ENCODE data around the gene SLC35C1. TPM values are rescaled to one million over a fixed set of nuclear protein-coding genes. Genes with fewer than 3 reads are reported as not detected.

SLC35C1 gene
- total RNA-seq, 4 donors from 2014 or later, result 23.6 to 68.6 (median 28.2) TPM

DNA sequence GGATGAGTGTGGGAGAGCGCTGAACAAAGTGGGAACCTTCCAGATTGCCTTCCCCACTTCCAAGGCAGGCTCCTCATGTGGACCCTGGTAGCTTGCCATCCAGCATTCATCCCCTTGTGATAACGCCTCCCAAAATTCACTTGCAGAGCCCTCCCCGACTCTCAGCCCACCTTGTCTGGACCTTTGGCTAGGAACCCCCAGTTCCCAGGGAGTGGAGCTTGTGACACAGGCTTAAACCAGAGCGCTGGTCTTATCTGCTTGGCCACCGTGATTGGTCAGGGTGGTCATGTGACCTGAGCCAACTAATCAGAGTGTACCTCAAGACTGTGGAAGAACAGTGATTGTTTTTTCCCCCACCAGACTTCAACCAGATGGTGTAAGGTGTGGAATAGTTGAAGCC, 9.6 kb upstream of the SLC35C1 start:
- TF ChIP-seq CTCF (IDR thresholded peaks at IDR 0.05) (no peak), POLR2A (IDR thresholded peaks at IDR 0.05) (no peak)
- peaks cover 0 to 5% (median 0%) of the 10 kb centered on the region in 3 donors for H3K4me1 ChIP-seq
- intact Hi-C loops (cut with DNase I), result no loop called here
- no peak for DNase-seq
- WGBS, 2 donors, result 86 to 95% methylated on average over 3 to 5 of the region's 5 CpGs
- peaks cover 0 to 14% (median 0%) of the 10 kb centered on the region in 4 donors for H3K27me3 ChIP-seq
- no peaks in the 10 kb centered on the region for H3K9me3 ChIP-seq
- no peaks in the 10 kb centered on the region for H3K36me3 ChIP-seq
- no peak overlapping the region for H3K27ac ChIP-seq
- H3K4me3 ChIP-seq, result no peak overlapping the region

GRCh38 chr11:45796461-45796861, 8.5 kb upstream of the SLC35C1 start:
- 89 to 94% methylated on average over 7 to 8 of the region's 8 CpGs for WGBS, 2 donors
- H3K27me3 ChIP-seq, result peaks cover 0 to 12% (median 0%) of the 10 kb centered on the region in 4 donors
- no peaks in the 10 kb centered on the region for H3K36me3 ChIP-seq
- intact Hi-C loops (cut with DNase I), result no loop called here
- H3K4me1 ChIP-seq, result peaks cover 0 to 5% (median 2%) of the 10 kb centered on the region in 3 donors
- H3K27ac ChIP-seq, result no peak overlapping the region
- no peak overlapping the region for H3K4me3 ChIP-seq
- TF ChIP-seq POLR2A (IDR thresholded peaks at IDR 0.05) (no peak), CTCF (IDR thresholded peaks at IDR 0.05) (no peak)
- no peak for DNase-seq
- no peaks in the 10 kb centered on the region for H3K9me3 ChIP-seq

DNA sequence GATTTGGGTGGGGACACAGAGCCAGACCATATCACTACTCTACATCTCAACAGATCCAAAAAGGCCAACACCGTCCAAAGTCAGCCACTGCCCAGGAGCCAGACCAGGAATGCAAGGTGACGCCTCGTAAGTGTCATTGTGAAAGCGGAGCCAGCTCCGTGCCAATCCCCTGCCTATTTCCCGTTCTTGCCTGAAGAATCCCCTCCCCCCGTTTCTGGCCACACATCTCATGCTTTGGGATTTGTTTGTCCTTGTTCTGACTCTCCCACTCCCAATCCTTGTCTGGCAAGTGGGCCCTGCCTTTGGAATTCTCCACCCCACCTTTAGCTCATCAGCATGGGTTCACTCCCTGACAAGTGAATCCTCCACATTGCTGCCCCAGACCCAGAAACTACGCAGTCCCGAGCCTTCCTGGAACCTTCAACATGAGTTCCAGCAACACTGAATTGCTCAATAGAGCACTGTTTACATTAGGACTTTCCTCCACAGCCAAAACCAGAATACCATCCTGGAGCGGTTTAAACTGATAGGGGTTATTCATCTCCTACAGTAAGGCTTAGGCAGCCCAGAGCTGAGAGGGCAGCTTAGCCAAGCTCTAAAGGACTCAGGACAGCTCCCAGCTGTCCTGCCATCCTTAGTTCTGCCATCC, 6.0 kb upstream of the SLC35C1 start:
- Histone ChIP-seq H3K4me1 (peaks cover 7 to 26% (median 8%) of the 10 kb centered on the region in 3 donors), H3K4me3 (no peak overlapping the region), H3K27me3 (no peaks in the 10 kb centered on the region), H3K36me3 (no peaks in the 10 kb centered on the region), H3K27ac (peak overlapping the region in 1 of 4 donors; percentile 72), H3K9me3 (no peaks in the 10 kb centered on the region)
- no peak for DNase-seq
- TF ChIP-seq POLR2A (IDR thresholded peaks at IDR 0.05) (no peak), CTCF (IDR thresholded peaks at IDR 0.05) (no peak)
- intact Hi-C loops (cut with DNase I), result no loop called here
- WGBS, 2 donors, result 78 to 80% methylated on average over 9 to 10 of the region's 10 CpGs

DNA sequence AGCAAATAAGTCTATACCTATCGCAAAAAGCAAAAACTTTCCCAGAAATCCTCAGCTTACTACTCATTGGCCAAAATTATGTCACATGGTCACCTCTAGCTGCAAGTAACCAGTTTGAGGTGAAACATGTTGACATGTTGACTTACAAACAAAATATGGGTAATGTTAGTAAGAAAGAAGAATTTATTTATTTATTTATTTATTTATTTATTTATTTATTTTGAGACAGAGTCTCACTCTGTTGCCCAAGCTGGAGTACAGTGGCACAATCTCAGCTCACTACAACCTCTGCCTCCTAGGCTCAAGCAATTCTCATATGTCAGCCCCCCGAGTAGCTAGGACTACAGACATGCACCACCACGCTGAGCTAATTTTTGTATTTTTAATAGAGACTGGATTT, 5.4 kb upstream of the SLC35C1 start:
- intact Hi-C loops (cut with DNase I), result no loop called here
- H3K36me3 ChIP-seq, result no peaks in the 10 kb centered on the region
- H3K9me3 ChIP-seq, result no peaks in the 10 kb centered on the region
- peaks cover 7 to 30% (median 9%) of the 10 kb centered on the region in 3 donors for H3K4me1 ChIP-seq
- H3K4me3 ChIP-seq, result no peak overlapping the region
- H3K27ac ChIP-seq, result no peak overlapping the region
- H3K27me3 ChIP-seq, result no peaks in the 10 kb centered on the region
- no peak for DNase-seq
- TF ChIP-seq CTCF (IDR thresholded peaks at IDR 0.05), result no peak
- TF ChIP-seq POLR2A (IDR thresholded peaks at IDR 0.05), result no peak
- 87 to 98% methylated on average over 3 of the region's 3 CpGs for WGBS, 2 donors

GRCh38 chr11:45800261-45800660, 4.7 kb upstream of the SLC35C1 start:
- 84 to 96% methylated on average over 2 of the region's 2 CpGs for WGBS, 2 donors
- Histone ChIP-seq H3K27me3 (no peaks in the 10 kb centered on the region), H3K27ac (no peak overlapping the region), H3K9me3 (no peaks in the 10 kb centered on the region), H3K4me3 (no peak overlapping the region), H3K4me1 (peaks cover 7 to 30% (median 9%) of the 10 kb centered on the region in 3 donors), H3K36me3 (no peaks in the 10 kb centered on the region)
- intact Hi-C loops (cut with DNase I), result no loop called here
- DNase-seq, result no peak
- TF ChIP-seq POLR2A (IDR thresholded peaks at IDR 0.05) (no peak), CTCF (IDR thresholded peaks at IDR 0.05) (no peak)
